ENCODE results near the gene ZNF334. TPM values are rescaled to one million over a fixed set of nuclear protein-coding genes. Genes with fewer than 3 reads are reported as not detected.

ZNF334 gene
- polyA plus RNA-seq, 1 donor (not counting 4 experiments of a cell fraction or from before 2014, with no cell fraction given) = 1.3 TPM

GRCh38 chr20:46562009-46562372 is 48.6 kb upstream of the ZNF334 start:
- no peak overlapping the region for H3K4me3 ChIP-seq (ENCODE audit: control insufficient read depth in 2 of 3, extremely low read depth in 1 of 3, insufficient read depth in 2 of 3, low read depth in 1 of 3, low read length in 3 of 3)
- H3K9me3 ChIP-seq (ENCODE audit: control insufficient read depth, low read depth, low read length) = no peaks in the 10 kb centered on the region
- H3K9ac ChIP-seq (ENCODE audit: control insufficient read depth, extremely low read depth, insufficient read depth, low read length) = no peak overlapping the region
- H3K27ac ChIP-seq (ENCODE audit: control insufficient read depth, insufficient read depth, low read length) = no peak overlapping the region
- no peak for DNase-seq (ENCODE audit: low read depth, low spot score)
- H3K4me1 ChIP-seq (ENCODE audit: control insufficient read depth, extremely low read depth, insufficient read depth, low read length) = no peaks in the 10 kb centered on the region
- H2AFZ ChIP-seq (ENCODE audit: control insufficient read depth, low read length) = no peak overlapping the region
- no peaks in the 10 kb centered on the region for H3K9me1 ChIP-seq (ENCODE audit: control insufficient read depth, extremely low read depth, insufficient read depth, low read length)
- FAIRE-seq = no peak
- TF ChIP-seq EZH2 (IDR thresholded peaks at IDR 0.05; ENCODE audit: low read length) (no peak), CTCF (optimal IDR thresholded peaks at IDR 0.05 in 1 of 3, IDR thresholded peaks at IDR 0.05 in 1 of 3, conservative IDR thresholded peaks at IDR 0.05 in 1 of 3; ENCODE audit: extremely low read depth in 1 of 3, insufficient read depth in 2 of 3, low read length in 3 of 3) (no peak)
- H3K27me3 ChIP-seq (ENCODE audit: control insufficient read depth, extremely low read depth, insufficient read depth, low read length) = no peaks in the 10 kb centered on the region
- no peaks in the 10 kb centered on the region for H3K79me2 ChIP-seq (ENCODE audit: control insufficient read depth, insufficient read depth, low read length)
- H3K4me2 ChIP-seq (ENCODE audit: control insufficient read depth, extremely low read depth, insufficient read depth, low read depth, low read length) = peak overlapping the region; percentile 62
- dilution Hi-C loops (cut with MboI; ENCODE audit: extremely low pct_ligation_motif_present, low sequenced_read_pairs) = no loop called here
- H4K20me1 ChIP-seq (ENCODE audit: control insufficient read depth, extremely low read depth, insufficient read depth, low read length) = no peaks in the 10 kb centered on the region
- H3K36me3 ChIP-seq (ENCODE audit: control insufficient read depth in 2 of 2, extremely low read depth in 1 of 2, insufficient read depth in 2 of 2, low read length in 2 of 2) = no peaks in the 10 kb centered on the region

- Histone ChIP-seq H3K9ac (ENCODE audit: control insufficient read depth, extremely low read depth, insufficient read depth, low read length) (no peak overlapping the region), H3K4me3 (ENCODE audit: control insufficient read depth in 2 of 3, extremely low read depth in 1 of 3, insufficient read depth in 2 of 3, low read depth in 1 of 3, low read length in 3 of 3) (no peak overlapping the region), H3K27ac (ENCODE audit: control insufficient read depth, insufficient read depth, low read length) (no peak overlapping the region), H2AFZ (ENCODE audit: control insufficient read depth, low read length) (no peak overlapping the region), H3K9me1 (ENCODE audit: control insufficient read depth, extremely low read depth, insufficient read depth, low read length) (no peaks in the 10 kb centered on the region), H3K36me3 (ENCODE audit: control insufficient read depth in 2 of 2, extremely low read depth in 1 of 2, insufficient read depth in 2 of 2, low read length in 2 of 2) (no peaks in the 10 kb centered on the region), H3K4me1 (ENCODE audit: control insufficient read depth, extremely low read depth, insufficient read depth, low read length) (no peaks in the 10 kb centered on the region), H3K4me2 (ENCODE audit: control insufficient read depth, extremely low read depth, insufficient read depth, low read depth, low read length) (no peak overlapping the region), H3K79me2 (ENCODE audit: control insufficient read depth, insufficient read depth, low read length) (no peaks in the 10 kb centered on the region), H3K9me3 (ENCODE audit: control insufficient read depth, low read depth, low read length) (no peaks in the 10 kb centered on the region), H4K20me1 (ENCODE audit: control insufficient read depth, extremely low read depth, insufficient read depth, low read length) (no peaks in the 10 kb centered on the region), H3K27me3 (ENCODE audit: control insufficient read depth, extremely low read depth, insufficient read depth, low read length) (no peaks in the 10 kb centered on the region)
- no peak for FAIRE-seq
- no peak for DNase-seq (ENCODE audit: low read depth, low spot score)
- no peak for TF ChIP-seq EZH2 (IDR thresholded peaks at IDR 0.05; ENCODE audit: low read length)
- dilution Hi-C loops (cut with MboI; ENCODE audit: extremely low pct_ligation_motif_present, low sequenced_read_pairs) = no loop called here
These were observed 46.5 kb upstream of the ZNF334 start for GRCh38 chr20:46559685-46560440.

- no peak overlapping the region for H3K4me2 ChIP-seq (ENCODE audit: control insufficient read depth, extremely low read depth, insufficient read depth, low read depth, low read length)
- DNase-seq (ENCODE audit: low read depth, low spot score) (no peak), FAIRE-seq (no peak)
- H3K27ac ChIP-seq (ENCODE audit: control insufficient read depth, insufficient read depth, low read length) = no peak overlapping the region
- H3K9me1 ChIP-seq (ENCODE audit: control insufficient read depth, extremely low read depth, insufficient read depth, low read length) = no peaks in the 10 kb centered on the region
- TF ChIP-seq EZH2 (IDR thresholded peaks at IDR 0.05; ENCODE audit: low read length) = no peak
- no peak for TF ChIP-seq CTCF (optimal IDR thresholded peaks at IDR 0.05 in 1 of 3, IDR thresholded peaks at IDR 0.05 in 1 of 3, conservative IDR thresholded peaks at IDR 0.05 in 1 of 3; ENCODE audit: extremely low read depth in 1 of 3, insufficient read depth in 2 of 3, low read length in 3 of 3)
- no peaks in the 10 kb centered on the region for H3K79me2 ChIP-seq (ENCODE audit: control insufficient read depth, insufficient read depth, low read length)
- no peaks in the 10 kb centered on the region for H3K9me3 ChIP-seq (ENCODE audit: control insufficient read depth, low read depth, low read length)
- peaks cover 4% of the 10 kb centered on the region for H3K27me3 ChIP-seq (ENCODE audit: control insufficient read depth, extremely low read depth, insufficient read depth, low read length)
- H4K20me1 ChIP-seq (ENCODE audit: control insufficient read depth, extremely low read depth, insufficient read depth, low read length) = no peaks in the 10 kb centered on the region
- H3K4me1 ChIP-seq (ENCODE audit: control insufficient read depth, extremely low read depth, insufficient read depth, low read length) = no peaks in the 10 kb centered on the region
- no peak overlapping the region for H3K9ac ChIP-seq (ENCODE audit: control insufficient read depth, extremely low read depth, insufficient read depth, low read length)
- no peak overlapping the region for H3K4me3 ChIP-seq (ENCODE audit: control insufficient read depth in 2 of 3, extremely low read depth in 1 of 3, insufficient read depth in 2 of 3, low read depth in 1 of 3, low read length in 3 of 3)
- no peak overlapping the region for H2AFZ ChIP-seq (ENCODE audit: control insufficient read depth, low read length)
- dilution Hi-C loops (cut with MboI; ENCODE audit: extremely low pct_ligation_motif_present, low sequenced_read_pairs) = no loop called here
- no peaks in the 10 kb centered on the region for H3K36me3 ChIP-seq (ENCODE audit: control insufficient read depth in 2 of 2, extremely low read depth in 1 of 2, insufficient read depth in 2 of 2, low read length in 2 of 2)
These were observed 45.6 kb upstream of the ZNF334 start for GRCh38 chr20:46559001-46559400.
